Skeletal muscle cell (primary cell): ENCODE data around the gene PINK1.
"Not testable (repeated sequence)": the region's sequence is repeated elsewhere in the genome, so short reads cannot be mapped to it uniquely, and the experiment has no call there.

ENCODE experiments used
- DNase-seq: peaks from one replicate; pipeline ENCODE4 v3.0.0-alpha.2; 2010; ENCODE audit warnings: low read depth
- H3K4me3 ChIP-seq: 2 replicates; pipeline ENCODE4 v1.5.1; 2011; ENCODE audit warnings: low read depth, mild to moderate bottlenecking, control low read depth, low read length, moderate library complexity

The PINK1 gene

GRCh38 chr1:20666146-20666545, 32.9 kb downstream of the PINK1 start:
- DNase-seq, result no peak
- no peak overlapping the region for H3K4me3 ChIP-seq

- no peak for DNase-seq
- no peak overlapping the region for H3K4me3 ChIP-seq
These were observed 33.5 kb downstream of the PINK1 start for GRCh38 chr1:20666804-20667203.

GRCh38 chr1:20668581-20668980, 35.3 kb downstream of the PINK1 start:
- H3K4me3 ChIP-seq, result no peak overlapping the region
- no peak for DNase-seq

GRCh38 chr1:20670936-20671335, 37.7 kb downstream of the PINK1 start:
- DNase-seq, result no peak
- no peak overlapping the region for H3K4me3 ChIP-seq

GRCh38 chr1:20672265-20672632, 39.0 kb downstream of the PINK1 start:
- DNase-seq, result no peak

GRCh38 chr1:20673626-20674025, 40.4 kb downstream of the PINK1 start:
- H3K4me3 ChIP-seq, DNase-seq: not testable (repeated sequence)

More at GRCh38 chr1:20672265-20672632, 39.0 kb downstream of the PINK1 start:
- no peak overlapping the region for H3K4me3 ChIP-seq

- no peak overlapping the region for H3K4me3 ChIP-seq
These were observed 45.3 kb downstream of the PINK1 start for GRCh38 chr1:20678599-20678998.

GRCh38 chr1:20680269-20680668, 47.0 kb downstream of the PINK1 start:
- no peak for DNase-seq
- no peak overlapping the region for H3K4me3 ChIP-seq

More at GRCh38 chr1:20678599-20678998, 45.3 kb downstream of the PINK1 start:
- no peak for DNase-seq

- DNase-seq, result no peak
- H3K4me3 ChIP-seq, result no peak overlapping the region
These were observed 48.7 kb downstream of the PINK1 start for GRCh38 chr1:20681999-20682398.

- H3K4me3 ChIP-seq, result no peak overlapping the region
- DNase-seq, result no peak
These were observed 49.4 kb downstream of the PINK1 start for GRCh38 chr1:20682571-20683236.

- no peak overlapping the region for H3K4me3 ChIP-seq
- no peak for DNase-seq
These were observed 50.4 kb downstream of the PINK1 start for GRCh38 chr1:20683614-20684013.

- no peak overlapping the region for H3K4me3 ChIP-seq
- no peak for DNase-seq
These were observed 50.9 kb downstream of the PINK1 start for GRCh38 chr1:20684050-20684620.

- no peak overlapping the region for H3K4me3 ChIP-seq
These were observed 51.4 kb downstream of the PINK1 start for GRCh38 chr1:20684651-20685050.

GRCh38 chr1:20685099-20685662, 51.9 kb downstream of the PINK1 start:
- no peak for DNase-seq
- H3K4me3 ChIP-seq, result no peak overlapping the region

More at GRCh38 chr1:20684651-20685050, 51.4 kb downstream of the PINK1 start:
- DNase-seq, result no peak

GRCh38 chr1:20685741-20686140, 52.5 kb downstream of the PINK1 start:
- DNase-seq, result no peak
- H3K4me3 ChIP-seq, result no peak overlapping the region

GRCh38 chr1:20686883-20687725, 53.8 kb downstream of the PINK1 start:
- H3K4me3 ChIP-seq, result no peak overlapping the region
- DNase-seq, result no peak

- H3K4me3 ChIP-seq, result no peak overlapping the region
- no peak for DNase-seq
These were observed 56.4 kb downstream of the PINK1 start for GRCh38 chr1:20689645-20690056.

GRCh38 chr1:20691872-20692271, 58.6 kb downstream of the PINK1 start:
- no peak for DNase-seq
- no peak overlapping the region for H3K4me3 ChIP-seq

- no peak for DNase-seq
- no peak overlapping the region for H3K4me3 ChIP-seq
These were observed 60.4 kb downstream of the PINK1 start for GRCh38 chr1:20693623-20694022.

GRCh38 chr1:20695515-20695914, 62.3 kb downstream of the PINK1 start:
- no peak for DNase-seq
- H3K4me3 ChIP-seq, result no peak overlapping the region
